Keratinocyte (primary cell): ENCODE data around the gene HINFP. TPM values are rescaled to one million over a fixed set of nuclear protein-coding genes. Genes with fewer than 3 reads are reported as not detected.

Source experiments
- DNase-seq: peaks from one replicate; pipeline ENCODE4 v3.0.0-alpha.2; 2011; ENCODE audit warnings: low read depth, missing footprints, low spot score
- FAIRE-seq: peaks from 2 replicates; lab custom pipeline; 2011; peaks lifted over from hg19 to GRCh38; lab: Jason Lieb, UNC
- H2AFZ ChIP-seq: 2 replicates; pipeline ENCODE4 v1.6.0; 2012; ENCODE audit warnings: low read length, control low read depth, inconsistent platforms; ENCODE audit not compliant: control insufficient read depth
- H3K27ac ChIP-seq: 2 replicates; pipeline ENCODE4 v1.5.1; 2011; ENCODE audit warnings: low read length; ENCODE audit not compliant: control insufficient read depth, insufficient read depth
- H3K27me3 ChIP-seq: 3 replicates; pipeline ENCODE4 v1.6.0; 2011; ENCODE audit warnings: low read length; ENCODE audit not compliant: control insufficient read depth, insufficient read depth; ENCODE audit errors: extremely low read depth
- H3K36me3 ChIP-seq, 2 experiments: 2 replicates in 1 of 2; 3 replicates in 1 of 2; pipeline ENCODE4 v1.5.1; 2011; ENCODE audit warnings: low read length in 2 of 2, mild to moderate bottlenecking in 1 of 2; ENCODE audit not compliant: control insufficient read depth in 2 of 2, insufficient read depth in 2 of 2; ENCODE audit errors: extremely low read depth in 1 of 2
- H3K4me1 ChIP-seq: 3 replicates; pipeline ENCODE4 v1.5.1; 2011; ENCODE audit warnings: low read length; ENCODE audit not compliant: control insufficient read depth, insufficient read depth; ENCODE audit errors: extremely low read depth
- H3K4me2 ChIP-seq: 3 replicates; pipeline ENCODE4 v1.6.0; 2011; ENCODE audit warnings: low read depth, low read length; ENCODE audit not compliant: control insufficient read depth, insufficient read depth; ENCODE audit errors: extremely low read depth
- H3K4me3 ChIP-seq, 3 experiments: fragments of 200-600 bp in 1 of 3; sonication (generic) in 1 of 3; 2 replicates in 2 of 3; 3 replicates in 1 of 3; pipeline ENCODE4 v1.5.1; 2011 to 2016; ENCODE audit warnings: low read length in 3 of 3, mild to moderate bottlenecking in 3 of 3, control low read depth in 2 of 3, inconsistent platforms in 1 of 3, low read depth in 1 of 3, mixed read lengths in 1 of 3, mixed run types in 1 of 3, moderate library complexity in 1 of 3; ENCODE audit not compliant: control insufficient read depth in 2 of 3, insufficient read depth in 2 of 3; ENCODE audit errors: extremely low read depth in 1 of 3
- H3K79me2 ChIP-seq: 2 replicates; pipeline ENCODE4 v1.6.0; 2012; ENCODE audit warnings: low read length; ENCODE audit not compliant: control insufficient read depth, insufficient read depth
- H3K9ac ChIP-seq: 3 replicates; pipeline ENCODE4 v1.6.0; 2011; ENCODE audit warnings: low read length; ENCODE audit not compliant: control insufficient read depth, insufficient read depth; ENCODE audit errors: extremely low read depth
- H3K9me1 ChIP-seq: 3 replicates; pipeline ENCODE4 v1.6.0; 2011; ENCODE audit warnings: low read length; ENCODE audit not compliant: control insufficient read depth, insufficient read depth; ENCODE audit errors: extremely low read depth
- H3K9me3 ChIP-seq: 2 replicates; pipeline ENCODE4 v1.5.1; 2012; ENCODE audit warnings: low read depth, low read length; ENCODE audit not compliant: control insufficient read depth
- H4K20me1 ChIP-seq: 3 replicates; pipeline ENCODE4 v1.6.0; 2011; ENCODE audit warnings: low read length; ENCODE audit not compliant: control insufficient read depth, insufficient read depth; ENCODE audit errors: extremely low read depth
- EZH2 ChIP-seq: IDR thresholded peaks from one replicate; pipeline ENCODE4 v1.6.1; 2012; ENCODE audit warnings: inconsistent platforms, mild to moderate bottlenecking, low read length, moderate library complexity
- dilution Hi-C: fragments of 300-500 bp; cut with MboI; formaldehyde crosslinking; loops from one replicate; pipeline ENCODE4 v1.7.0; 2020; ENCODE audit warnings: low sequenced_read_pairs; ENCODE audit not compliant: extremely low pct_ligation_motif_present
- polyA plus RNA-seq, 5 experiments: library from polyadenylated mRNA; depleted of rRNA in 3 of 5; stranded (reverse) in 3 of 5; stranded (forward) in 1 of 5; unstranded in 1 of 5; fragments of >200 nt; gene quantifications; 1 replicate in 1 of 5; 2 replicates in 3 of 5; 3 replicates in 1 of 5; pipeline versions ENCODE4 v1.2.1 to v1.2.3, GENCODE V29; 2011 to 2012; ENCODE audit warnings: missing spikeins in 2 of 5, low read depth in 1 of 5, low replicate concordance in 1 of 5
- TF ChIP-seq, protein P1 (sequence below), 3 experiments: IDR thresholded peaks in 1 of 3; conservative IDR thresholded peaks in 1 of 3; optimal IDR thresholded peaks in 1 of 3; 2 replicates in 2 of 3; 3 replicates in 1 of 3; pipeline versions ENCODE3 to v1.5.1; 2011; ENCODE audit warnings: low read length in 3 of 3, mild to moderate bottlenecking in 3 of 3, moderate library complexity in 2 of 3, control low read depth in 1 of 3, inconsistent platforms in 1 of 3; ENCODE audit not compliant: insufficient read depth in 2 of 3; ENCODE audit errors: extremely low read depth in 1 of 3

HINFP gene
- polyA plus RNA-seq, 1 donor (not counting 4 experiments of a cell fraction or from before 2014, with no cell fraction given), result 15.6 TPM

DNA sequence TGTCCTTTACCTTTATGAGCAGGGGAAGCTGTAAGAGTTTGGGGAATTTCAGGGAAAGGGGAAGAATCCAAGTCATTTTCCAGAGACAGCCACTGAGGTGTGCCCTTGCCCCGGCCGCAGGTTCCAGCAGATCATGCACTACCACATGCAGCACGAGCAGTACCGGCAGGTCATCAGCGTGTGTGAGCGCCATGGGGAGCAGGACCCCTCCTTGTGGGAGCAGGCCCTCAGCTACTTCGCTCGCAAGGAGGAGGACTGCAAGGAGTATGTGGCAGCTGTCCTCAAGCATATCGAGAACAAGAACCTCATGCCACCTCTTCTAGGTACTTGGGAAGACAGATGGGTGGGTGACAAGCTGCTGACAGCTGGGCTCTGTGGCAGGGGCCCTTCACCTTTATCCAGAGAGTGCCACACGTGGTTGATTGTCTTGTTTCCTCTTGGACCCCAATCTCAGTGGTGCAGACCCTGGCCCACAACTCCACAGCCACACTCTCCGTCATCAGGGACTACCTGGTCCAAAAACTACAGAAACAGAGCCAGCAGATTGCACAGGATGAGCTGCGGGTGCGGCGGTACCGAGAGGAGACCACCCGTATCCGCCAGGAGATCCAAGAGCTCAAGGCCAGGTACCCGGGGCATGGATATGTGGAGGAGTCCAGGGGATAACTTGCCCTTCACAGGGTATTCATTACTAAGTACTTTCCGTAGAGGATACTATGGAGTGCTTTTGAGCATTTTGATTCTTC, 42.5 kb upstream of the HINFP start:
- TF ChIP-seq, protein P1, sequence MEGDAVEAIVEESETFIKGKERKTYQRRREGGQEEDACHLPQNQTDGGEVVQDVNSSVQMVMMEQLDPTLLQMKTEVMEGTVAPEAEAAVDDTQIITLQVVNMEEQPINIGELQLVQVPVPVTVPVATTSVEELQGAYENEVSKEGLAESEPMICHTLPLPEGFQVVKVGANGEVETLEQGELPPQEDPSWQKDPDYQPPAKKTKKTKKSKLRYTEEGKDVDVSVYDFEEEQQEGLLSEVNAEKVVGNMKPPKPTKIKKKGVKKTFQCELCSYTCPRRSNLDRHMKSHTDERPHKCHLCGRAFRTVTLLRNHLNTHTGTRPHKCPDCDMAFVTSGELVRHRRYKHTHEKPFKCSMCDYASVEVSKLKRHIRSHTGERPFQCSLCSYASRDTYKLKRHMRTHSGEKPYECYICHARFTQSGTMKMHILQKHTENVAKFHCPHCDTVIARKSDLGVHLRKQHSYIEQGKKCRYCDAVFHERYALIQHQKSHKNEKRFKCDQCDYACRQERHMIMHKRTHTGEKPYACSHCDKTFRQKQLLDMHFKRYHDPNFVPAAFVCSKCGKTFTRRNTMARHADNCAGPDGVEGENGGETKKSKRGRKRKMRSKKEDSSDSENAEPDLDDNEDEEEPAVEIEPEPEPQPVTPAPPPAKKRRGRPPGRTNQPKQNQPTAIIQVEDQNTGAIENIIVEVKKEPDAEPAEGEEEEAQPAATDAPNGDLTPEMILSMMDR (optimal IDR thresholded peaks at IDR 0.05 in 1 of 3, IDR thresholded peaks at IDR 0.05 in 1 of 3, conservative IDR thresholded peaks at IDR 0.05 in 1 of 3; ENCODE audit: extremely low read depth in 1 of 3, insufficient read depth in 2 of 3, low read length in 3 of 3), result no peak
- TF ChIP-seq EZH2, result no peak
- H3K9ac ChIP-seq, result no peak overlapping the region
- no peak overlapping the region for H2AFZ ChIP-seq
- H4K20me1 ChIP-seq, result no peaks in the 10 kb centered on the region
- H3K27me3 ChIP-seq, result no peaks in the 10 kb centered on the region
- H3K9me3 ChIP-seq, result no peaks in the 10 kb centered on the region
- no peak overlapping the region for H3K27ac ChIP-seq
- no peaks in the 10 kb centered on the region for H3K4me1 ChIP-seq
- H3K9me1 ChIP-seq, result no peaks in the 10 kb centered on the region
- H3K4me3 ChIP-seq, result no peak overlapping the region
- H3K36me3 ChIP-seq, result peaks cover 22 to 35% of the 10 kb centered on the region in 2 experiments
- DNase-seq, result no peak
- no peak overlapping the region for H3K4me2 ChIP-seq
- no peaks in the 10 kb centered on the region for H3K79me2 ChIP-seq
- dilution Hi-C loops, result no loop called here
- FAIRE-seq, result no peak

DNA sequence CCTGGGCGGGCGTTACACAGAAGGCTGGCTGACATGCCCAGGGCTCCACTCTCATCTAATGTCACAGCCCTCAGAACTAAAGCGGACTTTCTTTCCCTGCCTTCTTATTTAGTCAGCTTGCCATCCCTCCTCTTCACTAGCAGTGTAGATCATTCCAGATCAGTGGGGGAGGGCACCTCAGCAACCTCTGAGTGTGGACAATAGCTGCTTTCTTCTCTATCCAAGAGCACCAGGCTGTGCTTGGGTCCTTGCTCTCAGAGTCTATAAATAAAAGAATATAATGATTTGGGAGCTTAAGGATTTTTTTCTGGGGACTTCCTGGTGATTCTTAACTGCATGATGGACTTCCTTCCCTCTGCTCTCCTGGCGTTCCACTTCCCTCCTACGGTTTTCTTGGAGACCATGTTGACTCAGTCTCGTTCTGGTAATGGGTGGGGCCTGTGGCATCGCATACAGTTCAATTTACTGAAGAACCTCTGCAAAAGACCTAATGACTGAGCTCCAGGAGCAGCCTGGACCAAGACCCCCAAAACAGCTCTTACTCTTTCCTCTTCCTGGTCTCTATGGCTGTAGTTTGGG, 39.6 kb upstream of the HINFP start:
- peaks cover 13% of the 10 kb centered on the region for H3K79me2 ChIP-seq
- no peak overlapping the region for H3K4me2 ChIP-seq
- no peak for DNase-seq
- FAIRE-seq, result no peak
- H4K20me1 ChIP-seq, result no peaks in the 10 kb centered on the region
- TF ChIP-seq EZH2, result no peak
- no peaks in the 10 kb centered on the region for H3K27me3 ChIP-seq
- dilution Hi-C loops, result no loop called here
- peaks cover 16 to 32% of the 10 kb centered on the region in 2 experiments for H3K36me3 ChIP-seq
- H3K4me1 ChIP-seq, result peaks cover 10% of the 10 kb centered on the region
- no peak overlapping the region for H2AFZ ChIP-seq
- H3K4me3 ChIP-seq, result no peak overlapping the region
- H3K9me1 ChIP-seq, result no peaks in the 10 kb centered on the region
- no peaks in the 10 kb centered on the region for H3K9me3 ChIP-seq
- no peak overlapping the region for H3K9ac ChIP-seq
- no peak overlapping the region for H3K27ac ChIP-seq
